Measurements from ENCODE around the gene FADS2.
"Not testable (repeated sequence)": the region's sequence is repeated elsewhere in the genome, so short reads cannot be mapped to it uniquely, and the experiment has no call there.

The FADS2 gene

DNA sequence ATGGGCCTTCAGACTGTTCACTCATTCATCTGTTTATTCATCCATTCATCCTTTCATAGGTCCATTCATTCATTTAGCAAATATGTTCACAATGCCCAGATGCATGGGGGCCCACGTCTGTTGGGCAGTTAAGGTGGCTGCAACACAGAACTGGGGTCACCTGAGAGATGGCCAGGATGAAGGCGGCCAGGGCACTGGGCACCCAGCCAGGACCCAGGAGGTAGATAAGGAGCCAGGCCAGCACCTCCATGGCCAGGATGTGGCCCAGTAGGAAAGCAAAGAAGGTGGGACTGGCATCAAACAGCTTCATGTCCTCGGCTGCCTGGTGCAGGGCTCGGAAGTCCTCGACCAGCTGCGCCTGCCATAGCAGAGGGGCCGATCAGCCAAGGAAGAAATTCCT lies 51.1 kb downstream of the FADS2 start:
- DNase-seq (ENCODE audit: low read depth), result no peak
- TF ChIP-seq, protein P1, sequence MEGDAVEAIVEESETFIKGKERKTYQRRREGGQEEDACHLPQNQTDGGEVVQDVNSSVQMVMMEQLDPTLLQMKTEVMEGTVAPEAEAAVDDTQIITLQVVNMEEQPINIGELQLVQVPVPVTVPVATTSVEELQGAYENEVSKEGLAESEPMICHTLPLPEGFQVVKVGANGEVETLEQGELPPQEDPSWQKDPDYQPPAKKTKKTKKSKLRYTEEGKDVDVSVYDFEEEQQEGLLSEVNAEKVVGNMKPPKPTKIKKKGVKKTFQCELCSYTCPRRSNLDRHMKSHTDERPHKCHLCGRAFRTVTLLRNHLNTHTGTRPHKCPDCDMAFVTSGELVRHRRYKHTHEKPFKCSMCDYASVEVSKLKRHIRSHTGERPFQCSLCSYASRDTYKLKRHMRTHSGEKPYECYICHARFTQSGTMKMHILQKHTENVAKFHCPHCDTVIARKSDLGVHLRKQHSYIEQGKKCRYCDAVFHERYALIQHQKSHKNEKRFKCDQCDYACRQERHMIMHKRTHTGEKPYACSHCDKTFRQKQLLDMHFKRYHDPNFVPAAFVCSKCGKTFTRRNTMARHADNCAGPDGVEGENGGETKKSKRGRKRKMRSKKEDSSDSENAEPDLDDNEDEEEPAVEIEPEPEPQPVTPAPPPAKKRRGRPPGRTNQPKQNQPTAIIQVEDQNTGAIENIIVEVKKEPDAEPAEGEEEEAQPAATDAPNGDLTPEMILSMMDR (IDR thresholded peaks at IDR 0.05; ENCODE audit: low read depth, low read length, missing control alignments), result no peak
- in situ Hi-C loops (cut with HindIII; ENCODE audit: low sequenced_read_pairs), result no loop called here
- no peak overlapping the region for H3K4me3 ChIP-seq (ENCODE audit: low read depth, low read length)

DNA sequence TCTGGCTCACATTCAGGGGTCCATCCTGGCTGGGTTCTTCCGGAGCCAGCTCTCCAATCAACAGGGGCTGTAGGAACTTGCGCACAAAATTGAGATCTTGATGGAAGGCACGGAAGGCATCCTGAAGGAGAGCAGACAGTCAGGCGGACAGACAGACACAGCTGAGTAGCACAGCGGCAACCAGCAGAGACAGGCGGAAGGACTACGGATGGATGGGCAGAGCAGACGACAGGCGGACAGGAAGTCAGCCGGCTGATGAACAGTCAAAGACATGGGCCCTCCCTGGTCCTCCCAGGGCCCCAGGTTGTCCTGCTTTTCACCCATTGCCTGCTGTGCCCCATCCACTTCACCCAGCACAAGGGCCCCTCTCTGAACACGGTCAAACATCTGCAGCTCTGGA lies 51.9 kb downstream of the FADS2 start:
- no peak overlapping the region for H3K4me3 ChIP-seq (ENCODE audit: low read depth, low read length)
- TF ChIP-seq, protein P1 (IDR thresholded peaks at IDR 0.05; ENCODE audit: low read depth, low read length, missing control alignments), result no peak
- no peak for DNase-seq (ENCODE audit: low read depth)
- in situ Hi-C loops (cut with HindIII; ENCODE audit: low sequenced_read_pairs), result no loop called here

DNA sequence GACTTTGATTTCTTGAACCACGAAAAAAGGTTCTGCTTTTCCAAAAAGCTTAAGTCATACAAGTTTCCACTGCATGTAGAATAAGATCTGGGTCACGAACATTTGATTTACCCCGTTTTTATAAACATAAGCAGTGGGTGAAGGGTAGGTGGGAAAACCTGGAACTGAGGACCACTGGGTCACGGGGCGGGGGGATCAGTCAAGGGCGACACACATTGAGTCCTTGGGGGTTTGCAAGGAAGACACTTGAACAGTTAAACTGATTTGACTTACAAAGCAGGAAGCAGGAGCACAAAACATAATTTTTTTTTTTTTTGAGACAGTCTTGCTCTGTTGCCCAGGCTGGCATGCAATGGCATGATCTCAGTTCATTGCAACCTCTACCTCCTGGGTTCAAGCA lies 52.4 kb downstream of the FADS2 start:
- no peak for DNase-seq (ENCODE audit: low read depth)
- no peak overlapping the region for H3K4me3 ChIP-seq (ENCODE audit: low read depth, low read length)
- in situ Hi-C loops (cut with HindIII; ENCODE audit: low sequenced_read_pairs), result no loop called here
- TF ChIP-seq, protein P1 (IDR thresholded peaks at IDR 0.05; ENCODE audit: low read depth, low read length, missing control alignments), result no peak

DNA sequence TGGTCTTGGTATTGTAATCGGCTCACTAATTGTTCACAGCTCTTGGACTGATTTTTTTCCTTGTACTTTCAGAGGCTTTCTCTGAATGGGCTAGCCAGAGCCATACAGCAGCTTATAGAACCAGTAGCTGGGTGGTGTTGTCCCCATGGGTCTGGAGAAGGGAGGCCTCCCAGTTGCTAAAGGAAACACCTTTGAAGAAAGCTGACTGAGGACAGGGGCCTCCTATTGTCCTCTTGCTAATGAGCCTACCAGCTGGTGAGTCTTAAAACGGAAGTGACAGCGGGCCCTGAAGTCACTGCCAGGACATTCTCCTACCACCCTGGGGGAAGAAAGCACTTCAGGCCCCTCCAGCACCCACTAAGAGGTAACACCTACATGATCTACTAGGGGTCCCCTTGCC lies 53.3 kb downstream of the FADS2 start:
- DNase-seq (ENCODE audit: low read depth), result no peak
- no peak overlapping the region for H3K4me3 ChIP-seq (ENCODE audit: low read depth, low read length)
- in situ Hi-C loops (cut with HindIII; ENCODE audit: low sequenced_read_pairs), result no loop called here
- TF ChIP-seq, protein P1 (IDR thresholded peaks at IDR 0.05; ENCODE audit: low read depth, low read length, missing control alignments), result no peak

DNA sequence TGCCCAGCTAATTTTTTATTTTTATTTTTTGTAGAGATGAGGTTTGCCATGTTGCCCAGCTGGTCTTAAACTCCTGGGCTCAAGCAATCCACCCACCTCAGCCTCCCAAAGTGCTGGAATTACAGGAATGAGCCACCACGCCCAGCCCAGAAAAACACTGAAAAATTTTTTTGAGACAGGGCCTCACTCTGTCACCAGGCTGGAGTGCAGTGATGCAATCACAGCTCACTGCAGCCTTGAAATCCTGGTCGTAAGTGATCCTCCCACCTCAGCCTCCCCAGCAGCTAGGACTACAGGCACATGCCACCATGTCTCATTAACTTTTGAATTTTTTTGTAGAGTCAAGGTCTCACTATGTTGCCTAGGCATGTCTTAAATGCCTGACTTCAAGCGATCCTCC lies 54.2 kb downstream of the FADS2 start:
- H3K4me3 ChIP-seq (ENCODE audit: low read depth, low read length); DNase-seq (ENCODE audit: low read depth); in situ Hi-C loops (cut with HindIII; ENCODE audit: low sequenced_read_pairs): not testable (repeated sequence)

DNA sequence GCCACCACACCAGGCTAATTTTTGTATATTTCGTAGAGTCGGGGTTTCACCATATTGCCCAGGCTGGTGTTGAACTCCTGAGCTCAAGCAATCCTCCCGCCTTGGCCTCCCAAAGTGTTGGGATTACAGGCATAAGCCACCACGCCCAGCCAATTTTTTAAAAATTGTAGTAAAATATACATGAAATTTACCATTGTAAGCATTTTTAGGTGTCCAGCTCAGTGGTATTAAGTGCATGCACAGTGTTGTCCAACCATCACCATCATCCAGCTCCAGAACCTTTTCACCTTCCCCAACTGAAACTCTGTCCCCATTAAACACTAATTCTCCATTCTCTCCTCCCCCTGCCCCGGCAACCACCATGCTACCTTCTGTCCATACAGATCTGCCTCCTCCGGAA lies 54.8 kb downstream of the FADS2 start:
- TF ChIP-seq, protein P1 (IDR thresholded peaks at IDR 0.05; ENCODE audit: low read depth, low read length, missing control alignments), result no peak
- in situ Hi-C loops (cut with HindIII; ENCODE audit: low sequenced_read_pairs), result no loop called here
- H3K4me3 ChIP-seq (ENCODE audit: low read depth, low read length), result no peak overlapping the region
- no peak for DNase-seq (ENCODE audit: low read depth)

DNA sequence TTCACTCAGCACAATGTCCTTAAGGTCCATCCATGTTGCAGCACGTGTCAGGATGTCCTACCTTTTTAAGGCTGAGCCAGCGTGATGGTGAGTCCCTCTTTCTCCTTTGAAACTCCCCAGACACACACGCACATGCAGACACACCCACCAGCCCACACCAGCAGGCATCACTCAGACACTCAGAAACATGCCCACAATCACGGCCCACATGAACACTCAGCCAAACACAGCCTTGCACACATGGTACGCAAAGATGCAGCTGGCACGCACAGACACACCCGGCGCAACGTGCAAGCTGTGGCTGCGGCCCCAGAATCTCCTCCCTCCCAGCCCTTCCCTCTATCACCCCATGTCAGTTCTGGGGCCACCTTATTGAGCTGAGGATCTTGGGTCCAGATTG lies 55.2 kb downstream of the FADS2 start:
- in situ Hi-C loops (cut with HindIII; ENCODE audit: low sequenced_read_pairs), result no loop called here
- no peak for DNase-seq (ENCODE audit: low read depth)
- H3K4me3 ChIP-seq (ENCODE audit: low read depth, low read length), result no peak overlapping the region
- TF ChIP-seq, protein P1 (IDR thresholded peaks at IDR 0.05; ENCODE audit: low read depth, low read length, missing control alignments), result no peak
